K562 (cell line): ENCODE measurements around the gene DLX2. TPM values are rescaled to one million over a fixed set of nuclear protein-coding genes. Genes with fewer than 3 reads are reported as not detected.

Experiments
- ATAC-seq: fragments of 200-7000 bp; cut with Tn5 transposase; 3 replicates; pipeline ENCODE4 v1.9.1; 2020; ENCODE audit warnings: moderate library complexity
- BruUV-seq: library from RNA; stranded (reverse); fragments of 400-500 nt; replicated peaks from 2 replicates; lab custom pipeline; 2021; lab: Mats Ljungman, UMichigan
- CTCF ChIA-PET: fragments of 300-600 bp; formaldehyde crosslinking; extraction: SDS; loops from one replicate; lab custom pipeline; 2021; ENCODE audit warnings: low intra/inter-chr PET ratio; lab: Yijun Ruan, JAX
- POLR2A ChIA-PET: fragments of 300-600, 350-650 bp; sonication (Branson Sonifier 250); formaldehyde crosslinking; extraction: SDS; loops from one replicate; lab custom pipeline; 2021; ENCODE audit warnings: antibody characterized with exemption, inconsistent platforms; lab: Yijun Ruan, JAX
- DNase-seq, 4 experiments: peaks; one replicate each; pipeline versions ENCODE4 v3.0.0 to v3.0.0-alpha.2; 2011 to 2018; ENCODE audit warnings: low spot score in 3 of 4, mixed read lengths in 3 of 4; ENCODE audit errors: extremely low read depth in 1 of 4
- FAIRE-seq: peaks from 2 replicates; lab custom pipeline; 2011; peaks lifted over from hg19 to GRCh38; lab: Jason Lieb, UNC
- H2AFZ ChIP-seq: 2 replicates; pipeline ENCODE4 v1.6.0; 2011; ENCODE audit warnings: low read depth, low read length, control low read depth, inconsistent platforms
- H3K27ac ChIP-seq: fragments of 200-600 bp; 3 replicates; pipeline ENCODE4 v1.8.0; 2011; ENCODE audit warnings: low read depth, mild to moderate bottlenecking, control low read depth, inconsistent platforms, low read length, moderate library complexity, mixed read lengths; ENCODE audit errors: extremely low read depth
- H3K27me3 ChIP-seq, 2 experiments: fragments of 300-600 bp in 1 of 2; 2 replicates in 1 of 2; 3 replicates in 1 of 2; pipeline versions ENCODE4 v1.6.0 to v1.8.0; 2011; ENCODE audit warnings: inconsistent platforms in 2 of 2, low read length in 2 of 2, mild to moderate bottlenecking in 1 of 2, mixed read lengths in 1 of 2, moderate library complexity in 1 of 2; ENCODE audit not compliant: control insufficient read depth in 2 of 2, insufficient read depth in 2 of 2
- H3K36me3 ChIP-seq: fragments of 300-600 bp; 3 replicates; pipeline ENCODE4 v1.8.0; 2011; ENCODE audit warnings: mild to moderate bottlenecking, low read length, inconsistent platforms; ENCODE audit not compliant: control insufficient read depth, insufficient read depth
- H3K4me1 ChIP-seq, 2 experiments: fragments of 200-600 bp in 1 of 2; replicated peaks in 1 of 2; 2 replicates in 1 of 2; 3 replicates in 1 of 2; pipeline versions ENCODE4 v1.5.1 to v1.8.0; 2011; ENCODE audit warnings: inconsistent platforms in 2 of 2, low read length in 2 of 2, mild to moderate bottlenecking in 1 of 2, mixed read lengths in 1 of 2, moderate library complexity in 1 of 2; ENCODE audit not compliant: control insufficient read depth in 2 of 2, insufficient read depth in 2 of 2
- H3K4me2 ChIP-seq: 2 replicates; pipeline ENCODE4 v1.6.1; 2011; ENCODE audit warnings: low read length, control low read depth, inconsistent platforms, mixed read lengths; ENCODE audit not compliant: insufficient read depth
- H3K4me3 ChIP-seq: fragments of 200-600 bp; sonication (generic), shearing (Covaris generic); 2 replicates; pipeline ENCODE4 v1.5.1; 2016; ENCODE audit warnings: control low read depth, inconsistent platforms
- H3K79me2 ChIP-seq: fragments of 200-600 bp; 3 replicates; pipeline ENCODE4 v1.8.0; 2011; ENCODE audit warnings: low read length, inconsistent platforms; ENCODE audit not compliant: control insufficient read depth, insufficient read depth
- H3K9ac ChIP-seq, 2 experiments: 2 replicates each; pipeline versions ENCODE4 v1.6.0 to v1.6.1; 2011; ENCODE audit warnings: low read depth in 2 of 2, low read length in 2 of 2, control low read depth in 1 of 2, inconsistent platforms in 1 of 2, mild to moderate bottlenecking in 1 of 2, mixed read lengths in 1 of 2; ENCODE audit not compliant: insufficient read depth in 1 of 2
- H3K9me1 ChIP-seq: one replicate; pipeline ENCODE4 v1.6.0; 2011; ENCODE audit warnings: inconsistent platforms, mild to moderate bottlenecking, low read length, moderate library complexity; ENCODE audit not compliant: control insufficient read depth, insufficient read depth
- H3K9me3 ChIP-seq: replicated peaks from 2 replicates; pipeline ENCODE4 v1.5.1; 2011; ENCODE audit warnings: low read depth, low read length, inconsistent platforms; ENCODE audit not compliant: control insufficient read depth, insufficient read depth
- H4K20me1 ChIP-seq: replicated peaks from 2 replicates; pipeline ENCODE4 v1.6.1; 2011; ENCODE audit warnings: low read length, inconsistent platforms, mixed read lengths; ENCODE audit not compliant: control insufficient read depth, insufficient read depth
- ARNT ChIP-seq, 2 experiments: fragments of 450-650 bp; IDR thresholded peaks; 2 replicates each; pipeline ENCODE4 v1.6.1; 2016; ENCODE audit warnings: mild to moderate bottlenecking in 1 of 2
- CEBPZ ChIP-seq: fragments of 150-350 bp; IDR thresholded peaks from 2 replicates; pipeline ENCODE4 v1.6.1; 2014; ENCODE audit warnings: low read depth, mild to moderate bottlenecking, low read length, borderline replicate concordance
- CHD4 ChIP-seq: fragments of 200-600 bp; sonication (generic); IDR thresholded peaks from 3 replicates; pipeline ENCODE4 v1.6.1; 2012; ENCODE audit warnings: low read depth, mild to moderate bottlenecking, mixed read lengths, low read length, inconsistent platforms; ENCODE audit not compliant: insufficient read depth, insufficient replicate concordance, poor library complexity, severe bottlenecking
- CSDE1 ChIP-seq, 2 experiments: fragments of 450-650 bp; IDR thresholded peaks; 2 replicates each; pipeline ENCODE4 v1.6.1; 2016; ENCODE audit warnings: mild to moderate bottlenecking in 1 of 2
- GATAD2A ChIP-seq: fragments of 450-650 bp; IDR thresholded peaks from 2 replicates; pipeline ENCODE4 v1.6.1; 2017
- MECOM ChIP-seq: fragments of 250-450 bp; sonication (Bioruptor Pico); IDR thresholded peaks from 2 replicates; pipeline ENCODE4 v1.8.0; 2022; ENCODE audit warnings: inconsistent platforms
- MYNN ChIP-seq, 2 experiments: sonication (generic); formaldehyde crosslinking in 1 of 2; IDR thresholded peaks; 2 replicates each; pipeline versions ENCODE4 v1.5.0 to v1.6.1; 2016 to 2020; ENCODE audit warnings: antibody characterized with exemption in 1 of 2, missing genetic modification reagents in 1 of 2
- PPARD ChIP-seq: fragments of 250-450 bp; sonication (Bioruptor Pico); IDR thresholded peaks from 2 replicates; pipeline ENCODE4 v1.8.0; 2022; ENCODE audit warnings: inconsistent platforms, mild to moderate bottlenecking, moderate library complexity
- SNAPC5 ChIP-seq: fragments of 250-450 bp; sonication (Bioruptor Pico); IDR thresholded peaks from 2 replicates; pipeline ENCODE4 v1.8.0; 2021; ENCODE audit warnings: moderate library complexity, mild to moderate bottlenecking, inconsistent platforms
- TGIF2 ChIP-seq: sonication (generic); formaldehyde crosslinking; IDR thresholded peaks from 2 replicates; pipeline ENCODE4 v1.8.1; 2022; ENCODE audit warnings: mild to moderate bottlenecking, missing genetic modification reagents, moderate library complexity
- XRCC4 ChIP-seq: IDR thresholded peaks from one replicate; pipeline ENCODE4 v1.6.1; 2011; ENCODE audit not compliant: insufficient read depth, insufficient read length; ENCODE audit errors: extremely low read depth
- ZBTB33 ChIP-seq: sonication (generic); formaldehyde crosslinking; IDR thresholded peaks from 2 replicates; pipeline ENCODE4 v1.8.1; 2023; ENCODE audit warnings: mild to moderate bottlenecking, missing genetic modification reagents
- ZC3H4 ChIP-seq: sonication (generic); formaldehyde crosslinking; IDR thresholded peaks from 2 replicates; pipeline ENCODE4 v1.9.0; 2021; ENCODE audit warnings: missing genetic modification reagents, borderline replicate concordance
- ZFP36 ChIP-seq: fragments of 150-350 bp; IDR thresholded peaks from 2 replicates; pipeline ENCODE4 v1.6.1; 2018; ENCODE audit warnings: low read length, low read depth; ENCODE audit not compliant: partially characterized antibody
- ZNF274 ChIP-seq: IDR thresholded peaks from 2 replicates; pipeline ENCODE4 v1.6.1; 2011; ENCODE audit warnings: low read depth, mild to moderate bottlenecking, low read length, moderate library complexity, borderline replicate concordance
- ZNF354B ChIP-seq: fragments of 250-450 bp; sonication (Bioruptor Pico); IDR thresholded peaks from 2 replicates; pipeline ENCODE4 v1.4.0; 2020
- WGBS: fragments of 100-300 bp; shearing (Covaris generic); methylation state at CpG from one replicate; pipeline ENCODE4 v1.1.6; 2016; ENCODE audit warnings: low coverage, mixed read lengths; ENCODE audit not compliant: insufficient coverage; ENCODE audit errors: missing lambda C conversion rate; 5-methylcytosine and 5-hydroxymethylcytosine counted together
- in situ Hi-C: fragments of 300-500 bp; cut with MboI; formaldehyde crosslinking; loops from 4 replicates; pipeline ENCODE4 v1.15.0; 2018; ENCODE audit warnings: inconsistent platforms, mixed read lengths
- intact Hi-C: fragments of 100-400 bp; cut with micrococcal nuclease; formaldehyde crosslinking; loops from 2 replicates; pipeline ENCODE4 v1.14.2; 2022
- polyA plus RNA-seq, 8 experiments: library from polyadenylated mRNA; depleted of rRNA in 4 of 8; stranded (reverse) in 5 of 8; unstranded in 3 of 8; fragments of >200 nt; fragmentation: Nextera tagmentation in 2 of 8; fragmentation: Illumina TruSeq in 1 of 8; extraction: Ambion mirVana in 2 of 8; extraction: Trizol in 1 of 8; gene quantifications; 2 replicates each; pipeline versions ENCODE4 v1.2.1 to v1.2.3, GENCODE V29; 2011 to 2014; ENCODE audit warnings: inconsistent platforms in 1 of 8, missing spikeins in 1 of 8
- total RNA-seq, 7 experiments: library from RNA; depleted of rRNA in 6 of 7; stranded (reverse); fragments of >200 nt in 6 of 7; fragmentation: Illumina TruSeq in 2 of 7; extraction: Trizol in 2 of 7; gene quantifications; 2 replicates each; pipeline versions ENCODE4 v1.2.1 to v1.2.3, GENCODE V29; 2011 to 2021; ENCODE audit warnings: low replicate concordance in 1 of 7

DLX2 gene
- total and polyA plus RNA-seq, 9 of the 15 experiments (the other 6 are each of a cell fraction or from before 2014, with no cell fraction given): 0.14 to 4.3 (median 0.86) TPM

DNA sequence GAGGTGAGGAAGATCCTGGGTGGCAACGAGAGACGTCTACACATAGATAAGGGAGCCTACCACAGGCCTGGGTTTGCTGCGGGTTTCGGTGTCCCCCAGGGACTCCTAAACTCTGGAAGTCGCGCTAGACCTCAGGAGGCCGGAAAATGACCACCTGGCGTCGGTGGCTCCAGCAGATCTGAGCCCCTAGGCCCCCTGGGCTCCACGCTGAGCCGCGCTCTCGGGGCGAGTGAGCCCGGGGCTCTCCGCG is 18.4 kb downstream of the DLX2 start (continued):
- TF ChIP-seq TGIF2: no peak
- TF ChIP-seq MYNN (IDR thresholded peaks at IDR 0.05): 0 out of 2 replicates have a peak, but pooled peaks have one; percentile 14
- no peak for TF ChIP-seq MYNN (CRISPR knock-in tag; IDR thresholded peaks at IDR 0.05)
- no peak for TF ChIP-seq PPARD (CRISPR knock-in tag)
- no peak for TF ChIP-seq ZNF274
- no peak for TF ChIP-seq XRCC4
- TF ChIP-seq ARNT (IDR thresholded peaks at IDR 0.05): no peak
- TF ChIP-seq MECOM (CRISPR knock-in tag): 0 out of 2 replicates have a peak, but pooled peaks have one; percentile 36

GRCh38 chr2:172083628-172084394 is 18.9 kb downstream of the DLX2 start:
- 0 out of 2 replicates have a peak, but pooled peaks cover 3% of the 10 kb centered on the region for H3K9me3 ChIP-seq
- H3K4me1 ChIP-seq: peaks cover 7 to 43% of the 10 kb centered on the region in 2 experiments; a peak in 4 of 5 replicates
- no peak for ATAC-seq
- BruUV-seq: no TSS peak
- in situ Hi-C loops: no loop called here
- peak overlapping the region; percentile 94 for H3K4me2 ChIP-seq
- no peak for FAIRE-seq
- intact Hi-C loops: loop anchor here (2.0 kb wide), 2 partner anchors 37 to 83 kb away; no protein-coding TSS in a partner anchor
- H3K9ac ChIP-seq: peak overlapping the region; percentile 79 to 95
- no peaks in the 10 kb centered on the region for H4K20me1 ChIP-seq
- H3K36me3 ChIP-seq: peaks cover 20% of the 10 kb centered on the region; the same call in 1 of the 3 replicates
- peak overlapping the region; percentile 99 for H2AFZ ChIP-seq
- CTCF ChIA-PET: no interaction called here
- no peaks in the 10 kb centered on the region for H3K9me1 ChIP-seq
- no peaks in the 10 kb centered on the region for H3K27me3 ChIP-seq
- H3K79me2 ChIP-seq: peaks cover 8% of the 10 kb centered on the region; the same call in 2 of the 3 replicates
- POLR2A ChIA-PET: interaction anchor here (0.5 to 1.7 kb wide), 6 partner anchors 9 to 143 kb away, joined by 3 to 7 read pairs (median 4); no protein-coding TSS in a partner anchor
- no peak for DNase-seq
- H3K4me3 ChIP-seq: peak overlapping the region; percentile 65
- 78% methylated on average over 23 of the region's 23 CpGs for WGBS
- H3K27ac ChIP-seq: peak overlapping the region; percentile 81
- TF ChIP-seq SNAPC5 (CRISPR knock-in tag) (no peak), CHD4 (peak; percentile 11), CSDE1 (IDR thresholded peaks at IDR 0.05) (0 out of 4 replicates have a peak, but pooled peaks of 1 of the 2 experiments have one; percentile 18), ZBTB33 (CRISPR knock-in tag) (peak; percentile 99), ZNF354B (no peak), ZFP36 (peak; percentile 48), ZC3H4 (CRISPR knock-in tag) (0 out of 2 replicates have a peak, but pooled peaks have one; percentile 15), GATAD2A (0 out of 2 replicates have a peak, but pooled peaks have one; percentile 16), CEBPZ (no peak)
